ENCODE data around the gene GZMA.

DNA sequence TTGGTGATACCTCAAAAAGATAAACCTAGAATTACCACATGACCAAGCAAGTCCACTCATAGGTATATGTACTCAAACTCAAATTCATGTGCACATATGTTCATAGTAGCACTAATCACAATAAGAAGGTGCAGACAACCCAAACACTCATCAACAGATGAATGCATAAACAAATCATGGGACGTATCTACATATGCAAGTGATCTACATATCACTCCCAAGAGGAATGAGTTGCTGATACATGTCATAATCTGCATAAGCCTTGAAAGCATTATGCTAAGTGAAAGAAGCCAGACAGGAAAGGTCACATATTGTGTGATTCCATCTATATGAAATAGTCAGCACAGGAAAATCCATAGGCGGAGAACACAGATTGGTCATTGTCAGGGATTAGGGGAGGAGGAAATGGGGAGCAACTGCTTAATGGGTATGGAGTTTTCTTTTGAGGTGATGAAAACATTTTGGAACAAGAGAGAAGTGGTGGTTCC is 46.9 kb downstream of the GZMA start:
- TF ChIP-seq CTCF (IDR thresholded peaks at IDR 0.05) (no peak), POLR2A (IDR thresholded peaks at IDR 0.05) (no peak)
